ENCODE results near the gene WDR62. TPM values are rescaled to one million over a fixed set of nuclear protein-coding genes. Genes with fewer than 3 reads are reported as not detected.

The WDR62 gene
- total and polyA plus RNA-seq, 2 of the 8 experiments (the other 6 are each of a cell fraction or from before 2014, with no cell fraction given) = 28.2 to 39.5 TPM

DNA sequence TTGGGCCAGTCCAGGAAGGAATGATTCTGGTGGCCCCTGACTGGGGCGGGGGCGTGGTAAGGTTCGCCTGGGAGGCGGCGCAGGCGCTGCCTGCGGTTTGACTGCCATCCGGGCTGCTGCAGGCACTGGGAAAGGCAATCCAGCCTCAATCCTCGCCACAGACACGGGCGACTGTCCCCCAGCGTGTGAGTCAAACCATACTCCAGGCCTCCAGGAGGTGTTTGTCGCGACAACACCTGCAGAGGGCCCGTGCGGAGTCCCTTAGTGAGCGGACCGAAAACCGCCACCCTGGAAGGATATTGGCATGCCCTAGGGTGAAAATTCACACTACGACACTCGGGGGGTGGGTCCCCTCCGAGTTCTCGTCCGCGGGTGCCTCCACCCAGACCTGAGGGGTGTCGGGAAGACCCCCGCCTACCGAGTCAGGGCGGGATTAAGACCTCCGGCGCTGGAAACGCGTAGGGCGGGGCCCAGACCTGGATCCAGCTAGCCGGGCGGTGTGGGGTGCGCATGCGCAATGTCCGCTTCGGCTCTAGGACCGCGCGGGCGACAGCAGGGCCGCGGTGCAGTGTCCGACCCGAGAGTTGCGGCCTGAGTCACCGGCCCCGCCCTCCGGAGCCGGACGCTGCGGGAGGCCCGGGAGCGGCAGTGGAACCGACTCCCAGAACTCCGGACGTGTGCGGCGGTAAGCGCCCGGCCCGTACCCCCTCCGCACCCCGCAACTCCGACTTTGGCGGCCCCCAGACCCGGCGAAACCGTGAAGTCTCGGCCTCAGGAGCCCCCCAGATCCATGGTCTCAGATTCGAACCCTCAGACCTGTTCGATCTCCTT is 85.0 kb downstream of the WDR62 start, which contains the start of gene CAPNS1 (continued):
- peak; percentile 73 for TF ChIP-seq SP1 (IDR thresholded peaks at IDR 0.05; ENCODE audit: low read depth, low read length)
- no peak for TF ChIP-seq RAD21 (IDR thresholded peaks at IDR 0.05 in 1 of 2, conservative IDR thresholded peaks at IDR 0.05 in 1 of 2; ENCODE audit: low read depth in 2 of 2, low read length in 2 of 2)
- TF ChIP-seq, protein P1, sequence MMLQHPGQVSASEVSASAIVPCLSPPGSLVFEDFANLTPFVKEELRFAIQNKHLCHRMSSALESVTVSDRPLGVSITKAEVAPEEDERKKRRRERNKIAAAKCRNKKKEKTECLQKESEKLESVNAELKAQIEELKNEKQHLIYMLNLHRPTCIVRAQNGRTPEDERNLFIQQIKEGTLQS (IDR thresholded peaks at IDR 0.05; ENCODE audit: insufficient read depth, low read depth, low read length) = peak; percentile 49; the same call in 1 of the 2 replicates
- TF ChIP-seq RBBP5 (IDR thresholded peaks at IDR 0.05; ENCODE audit: borderline replicate concordance, low read depth, low read length) = 0 out of 2 replicates have a peak, but pooled peaks have one; percentile 83
- TF ChIP-seq GTF2F1 (IDR thresholded peaks at IDR 0.05; ENCODE audit: borderline replicate concordance, low read depth, low read length) = no peak
- peak; percentile 26; the same call in 1 of the 2 replicates for TF ChIP-seq JUN (IDR thresholded peaks at IDR 0.05; ENCODE audit: low read depth, low read length)
- no peak; the same call in 1 of the 2 replicates for TF ChIP-seq POLR2AphosphoS5 (IDR thresholded peaks at IDR 0.05; ENCODE audit: low read depth, low read length)
- peak; percentile 87 for TF ChIP-seq JUND (IDR thresholded peaks at IDR 0.05; ENCODE audit: low read length)
- TF ChIP-seq BACH1 (IDR thresholded peaks at IDR 0.05; ENCODE audit: low read length) = peak; percentile 67
- peak; percentile 65 for TF ChIP-seq EGR1 (IDR thresholded peaks at IDR 0.05; ENCODE audit: borderline replicate concordance, low read depth, low read length)
